Stimulated activated CD8-positive, alpha-beta memory T cell treated with anti-CD3 and anti-CD28 coated beads, Interleukin-15, amount 100 ng/mL, for 48 hours (primary cell): ENCODE results near the gene HOXC13.

Experiments used
- DNase-seq, 2 donors: peaks; one replicate each; pipeline ENCODE4 v3.0.0-alpha.2; 2020; ENCODE audit warnings: low read depth in 2 of 2

HOXC13 gene

DNA sequence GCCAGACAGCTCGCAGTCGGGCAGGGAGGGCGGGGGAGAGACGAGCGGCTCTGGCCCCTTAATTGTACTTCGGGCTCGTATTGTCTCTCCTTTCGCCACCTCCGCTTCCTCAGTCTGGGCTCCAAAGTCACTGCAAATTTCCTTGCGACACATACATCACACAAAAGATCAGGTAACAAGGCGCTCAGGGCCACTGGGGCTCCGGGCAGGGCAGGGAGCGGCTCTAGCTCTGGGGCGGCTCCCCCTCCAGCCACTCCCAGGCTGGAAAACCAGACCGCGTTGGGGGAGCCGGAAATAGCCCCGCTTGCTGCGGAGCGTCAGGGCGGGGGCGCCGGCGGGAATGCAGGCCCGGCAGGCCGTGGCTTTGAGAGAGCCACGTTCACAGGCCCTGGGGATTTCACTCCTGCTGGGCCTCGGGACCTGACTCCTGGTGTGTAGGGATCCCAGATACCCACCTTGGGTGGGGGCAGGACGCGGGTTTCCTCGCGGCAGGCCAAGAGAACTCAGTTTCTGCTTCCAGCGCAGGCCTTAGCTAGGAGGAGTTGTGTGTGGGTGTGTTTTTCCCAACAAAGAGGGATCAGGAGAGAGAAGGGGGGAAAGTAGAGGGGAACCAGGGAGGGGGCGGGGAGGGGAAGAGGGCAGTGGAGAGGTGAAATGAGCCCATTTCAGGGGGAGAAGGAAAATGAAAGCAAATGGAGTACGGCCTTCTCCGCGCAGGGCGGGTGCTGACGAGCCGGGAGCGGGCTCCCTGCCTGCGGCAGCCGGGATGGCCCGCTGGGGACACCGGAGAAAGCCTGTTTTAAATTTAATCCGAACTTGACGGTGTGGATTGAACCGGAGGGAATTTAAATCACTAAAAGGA is 57.0 kb downstream of the HOXC13 start:
- DNase-seq = no peak
